Measurements from ENCODE around the gene RBL1.
"Not testable (repeated sequence)": the region's sequence is repeated elsewhere in the genome, so short reads cannot be mapped to it uniquely, and the experiment has no call there.

Gene RBL1

GRCh38 chr20:37072293-37073196 lies 23.3 kb downstream of the RBL1 start:
- no peak for DNase-seq (ENCODE audit: low read depth in 2 of 2)

GRCh38 chr20:37071481-37071911 lies 24.3 kb downstream of the RBL1 start:
- no peak for DNase-seq (ENCODE audit: low read depth in 2 of 2)

- DNase-seq (ENCODE audit: low read depth in 2 of 2): not testable (repeated sequence)
These were observed 26.2 kb downstream of the RBL1 start for GRCh38 chr20:37069563-37069962.

GRCh38 chr20:37066168-37066567 lies 29.6 kb downstream of the RBL1 start:
- no peak for DNase-seq (ENCODE audit: low read depth in 2 of 2)

GRCh38 chr20:37055276-37055675 lies 40.5 kb downstream of the RBL1 start:
- DNase-seq (ENCODE audit: low read depth in 2 of 2): no peak

GRCh38 chr20:37053230-37053950 lies 42.4 kb downstream of the RBL1 start:
- DNase-seq (ENCODE audit: low read depth in 2 of 2): no peak

- DNase-seq (ENCODE audit: low read depth in 2 of 2): no peak
These were observed 52.5 kb downstream of the RBL1 start for GRCh38 chr20:37042986-37043972.

GRCh38 chr20:37039366-37039765 lies 56.4 kb downstream of the RBL1 start:
- not testable (repeated sequence) for DNase-seq (ENCODE audit: low read depth in 2 of 2)

GRCh38 chr20:37032077-37032476 lies 63.7 kb downstream of the RBL1 start:
- no peak for DNase-seq (ENCODE audit: low read depth in 2 of 2)

GRCh38 chr20:37020636-37021035 lies 75.2 kb downstream of the RBL1 start:
- no peak for DNase-seq (ENCODE audit: low read depth in 2 of 2)

GRCh38 chr20:37012631-37013030 lies 83.2 kb downstream of the RBL1 start:
- DNase-seq (ENCODE audit: low read depth in 2 of 2): not testable (repeated sequence)

- not testable (repeated sequence) for DNase-seq (ENCODE audit: low read depth in 2 of 2)
These were observed 83.9 kb downstream of the RBL1 start for GRCh38 chr20:37011858-37012257.

GRCh38 chr20:37011147-37011546 lies 84.7 kb downstream of the RBL1 start:
- no peak for DNase-seq (ENCODE audit: low read depth in 2 of 2)

GRCh38 chr20:37007898-37008649 lies 87.7 kb downstream of the RBL1 start:
- DNase-seq (ENCODE audit: low read depth in 2 of 2): no peak

- not testable (repeated sequence) for DNase-seq (ENCODE audit: low read depth in 2 of 2)
These were observed 90.5 kb downstream of the RBL1 start for GRCh38 chr20:37005062-37005942.

- not testable (repeated sequence) for DNase-seq (ENCODE audit: low read depth in 2 of 2)
These were observed 94.2 kb downstream of the RBL1 start for GRCh38 chr20:37001634-37002033.

GRCh38 chr20:37000171-37000570 lies 95.6 kb downstream of the RBL1 start:
- DNase-seq (ENCODE audit: low read depth in 2 of 2): not testable (repeated sequence)

- no peak for DNase-seq (ENCODE audit: low read depth in 2 of 2)
These were observed 97.1 kb downstream of the RBL1 start for GRCh38 chr20:36998652-36999051.

- no peak for DNase-seq (ENCODE audit: low read depth in 2 of 2)
These were observed 98.7 kb downstream of the RBL1 start for GRCh38 chr20:36997121-36997520.

- DNase-seq (ENCODE audit: low read depth in 2 of 2): not testable (repeated sequence)
These were observed 101.6 kb downstream of the RBL1 start for GRCh38 chr20:36994221-36994620.
